Measurements from ENCODE around the gene LYAR.
A peak's percentile ranks its signal among the peaks of the same experiment; 100 is the strongest.
"Not testable (repeated sequence)": the region's sequence is repeated elsewhere in the genome, so short reads cannot be mapped to it uniquely, and the experiment has no call there.

The LYAR gene

GRCh38 chr4:4259484-4260100 lies 30.4 kb downstream of the LYAR start:
- no peak for DNase-seq

DNA sequence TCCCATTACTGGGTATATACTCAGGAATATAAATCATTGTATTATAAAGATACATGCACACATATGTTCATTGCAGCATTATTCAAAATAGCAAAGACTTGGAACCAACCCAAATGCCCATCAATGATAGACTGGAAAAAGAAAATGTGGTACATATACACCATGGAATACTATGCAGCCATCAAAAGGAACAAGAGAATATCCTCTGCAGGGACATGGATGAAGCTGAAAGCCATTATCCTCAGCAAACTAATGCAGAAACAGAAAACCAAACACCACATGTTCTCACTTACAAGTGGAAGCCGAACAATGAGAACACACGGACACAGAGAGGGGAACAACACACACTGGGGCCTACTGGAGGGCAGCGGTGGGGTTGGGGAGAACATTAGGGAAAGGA lies 32.2 kb downstream of the LYAR start:
- not testable (repeated sequence) for DNase-seq

DNA sequence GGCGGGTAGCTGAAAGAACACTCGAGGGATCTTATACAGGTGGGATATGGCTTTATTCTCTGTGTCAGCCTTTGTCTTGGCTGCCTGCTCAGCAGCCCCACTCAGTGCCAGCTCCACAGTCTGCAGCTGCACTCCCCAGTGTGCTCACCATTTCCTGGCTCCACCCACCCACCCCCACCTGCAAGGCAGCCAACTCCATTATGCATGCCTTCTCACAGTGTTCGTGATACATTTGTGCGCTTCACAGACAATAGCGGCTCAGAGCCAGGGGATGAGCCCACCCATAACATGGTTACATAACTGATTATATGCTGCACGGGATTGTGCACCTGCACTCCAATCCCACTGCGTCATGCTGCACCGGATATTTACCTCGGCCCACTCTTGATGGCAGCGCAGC lies 33.2 kb downstream of the LYAR start:
- DNase-seq = no peak

- no peak for DNase-seq
Measured at GRCh38 chr4:4254666-4255065, 35.3 kb downstream of the LYAR start.

DNA sequence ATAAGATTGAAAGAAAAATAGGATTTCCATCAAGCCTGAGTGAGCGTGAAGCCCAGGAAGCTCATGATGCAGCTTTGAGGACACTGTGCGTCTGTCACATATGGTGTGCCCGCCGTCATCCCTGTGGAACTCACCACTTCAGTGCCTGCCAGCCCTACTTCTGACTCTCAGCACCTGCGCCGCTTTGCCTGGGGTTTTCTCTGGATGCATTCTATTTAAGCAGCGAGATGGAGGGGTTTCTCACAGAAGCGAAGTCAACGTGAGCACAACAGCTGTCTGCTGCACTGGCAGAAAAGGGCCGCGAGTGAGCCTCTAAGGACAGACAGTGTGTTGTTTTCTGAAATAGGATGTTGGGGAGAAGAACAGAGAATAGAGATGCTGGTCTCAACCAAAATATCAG lies 35.8 kb downstream of the LYAR start:
- no peak for DNase-seq

- DNase-seq = no peak
Measured at GRCh38 chr4:4249866-4250265, 40.1 kb downstream of the LYAR start.

DNA sequence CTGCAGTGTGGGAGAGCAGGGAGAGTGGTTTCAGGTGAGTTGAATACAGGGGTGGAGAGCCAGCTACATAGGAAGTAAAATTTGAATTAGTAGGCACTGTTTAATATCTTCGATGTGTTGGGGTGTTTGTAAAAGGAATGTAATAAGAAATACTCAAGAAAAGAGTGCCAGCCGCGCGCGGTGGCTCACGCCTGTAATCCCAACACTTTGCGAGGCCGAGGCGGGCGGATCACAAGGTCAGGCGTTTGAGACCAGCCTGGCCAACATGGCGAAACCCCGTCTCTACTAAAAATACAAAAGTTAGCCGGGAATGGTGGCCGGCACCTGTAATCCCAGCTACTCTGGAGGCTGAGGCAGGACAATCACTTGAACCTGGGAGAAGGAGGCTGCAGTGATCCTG lies 40.6 kb downstream of the LYAR start:
- not testable (repeated sequence) for DNase-seq

GRCh38 chr4:4248885-4249203 lies 41.1 kb downstream of the LYAR start:
- no peak for DNase-seq

DNA sequence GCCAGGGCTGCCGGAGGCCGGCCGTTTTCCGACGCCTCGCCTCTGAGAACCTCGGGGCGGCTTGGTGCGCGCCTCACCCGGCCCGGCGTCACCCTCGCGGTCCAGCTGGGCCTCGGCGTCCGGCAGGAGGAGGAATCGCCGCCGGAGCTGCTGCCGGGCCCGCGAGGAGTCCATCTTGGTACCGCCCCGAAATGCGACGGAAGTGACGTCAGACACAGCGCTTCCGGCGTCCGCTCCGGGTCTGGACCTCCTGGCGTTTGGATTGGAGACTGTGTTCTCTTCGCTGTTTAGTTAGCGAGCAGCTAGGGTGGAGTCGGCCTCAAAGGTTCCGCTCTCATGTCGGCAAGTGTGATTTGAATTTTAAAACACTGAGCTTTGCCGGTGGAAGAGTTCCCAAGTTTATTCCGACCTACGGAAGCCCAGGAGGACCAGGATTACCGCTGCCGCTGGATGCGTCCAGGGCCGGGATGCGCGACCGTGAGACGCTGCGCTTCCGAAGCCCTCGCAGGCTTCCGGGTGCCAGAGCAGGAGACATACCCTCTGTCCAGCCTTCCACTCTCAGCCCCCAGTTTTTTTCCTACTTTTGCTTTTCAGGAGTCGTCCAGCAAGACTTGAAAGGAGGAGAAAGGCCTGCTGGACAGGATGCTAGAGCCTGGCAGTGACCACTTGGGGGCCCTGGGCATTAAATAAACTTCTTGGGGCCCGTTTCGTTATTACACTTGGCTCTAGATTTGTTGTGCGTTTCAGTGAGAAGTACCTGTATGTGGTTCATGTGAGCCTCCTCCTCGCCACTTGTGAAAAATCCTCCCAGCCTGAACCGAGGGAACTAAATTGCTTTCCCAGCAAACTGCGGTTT lies 41.7 kb downstream of the LYAR start, which contains the start of gene TMEM128:
TSS of gene TMEM128 (minus strand) at position 195 of the 856 bp plus-strand sequence. CDS start at position 174, 21 bp downstream.
- DNase-seq = peak; percentile 89

DNA sequence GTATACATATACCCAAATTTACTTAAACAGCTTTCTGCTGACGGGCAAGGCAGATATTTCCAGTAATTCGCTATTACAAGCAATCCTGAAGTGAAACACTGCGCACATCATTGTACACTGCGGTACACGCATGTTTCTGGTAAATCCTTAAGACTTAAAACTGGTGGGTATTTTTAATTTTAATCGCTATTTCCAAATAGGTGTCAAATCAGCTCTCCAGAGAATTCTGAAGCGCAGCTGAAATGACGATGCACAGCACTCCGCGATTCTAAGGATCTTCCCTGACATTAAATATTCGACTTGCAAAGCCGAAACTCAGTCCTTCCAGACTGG lies 42.3 kb downstream of the LYAR start:
- DNase-seq = no peak

GRCh38 chr4:4245172-4245571 lies 44.8 kb downstream of the LYAR start:
- no peak for DNase-seq

DNA sequence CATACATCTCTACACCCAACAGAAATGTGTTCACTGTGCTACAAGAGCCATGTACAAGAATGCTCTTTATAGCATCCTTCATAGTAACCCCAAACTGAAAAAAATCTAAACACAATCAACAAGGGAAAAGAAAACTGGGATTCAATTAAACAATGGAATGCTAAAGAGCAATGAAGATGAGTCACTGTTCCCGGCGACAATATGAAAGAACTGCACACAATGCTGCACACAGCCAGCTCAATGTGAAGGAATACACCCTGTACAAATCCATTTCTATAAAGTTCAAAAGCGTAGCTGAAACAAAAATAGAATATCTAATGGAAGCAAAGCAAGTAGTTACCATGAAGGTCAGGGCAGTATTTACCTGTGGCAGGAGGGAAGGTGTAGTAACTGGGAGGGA lies 50.4 kb downstream of the LYAR start:
- not testable (repeated sequence) for DNase-seq

DNA sequence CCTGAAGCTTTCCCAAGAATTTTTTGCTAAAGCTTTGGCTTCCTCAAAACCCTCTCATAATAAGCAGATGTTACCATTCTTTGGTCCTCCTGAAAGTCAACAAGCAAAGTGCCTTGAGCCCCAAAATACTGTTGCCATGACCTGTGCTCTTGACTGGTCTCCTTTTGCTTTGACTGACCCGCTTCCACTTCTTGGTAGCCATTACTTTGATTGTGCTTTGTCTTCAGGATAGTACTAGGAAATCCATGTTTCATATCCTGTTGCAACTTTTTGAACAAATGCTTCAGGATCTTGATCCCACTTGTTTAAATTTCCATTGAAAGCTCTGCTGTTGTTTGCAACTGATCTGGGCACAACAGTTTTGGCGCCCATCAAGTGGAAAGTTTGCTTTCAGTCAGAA lies 56.3 kb downstream of the LYAR start:
- DNase-seq = no peak

GRCh38 chr4:4228356-4228668 lies 61.6 kb downstream of the LYAR start:
- DNase-seq = no peak

DNA sequence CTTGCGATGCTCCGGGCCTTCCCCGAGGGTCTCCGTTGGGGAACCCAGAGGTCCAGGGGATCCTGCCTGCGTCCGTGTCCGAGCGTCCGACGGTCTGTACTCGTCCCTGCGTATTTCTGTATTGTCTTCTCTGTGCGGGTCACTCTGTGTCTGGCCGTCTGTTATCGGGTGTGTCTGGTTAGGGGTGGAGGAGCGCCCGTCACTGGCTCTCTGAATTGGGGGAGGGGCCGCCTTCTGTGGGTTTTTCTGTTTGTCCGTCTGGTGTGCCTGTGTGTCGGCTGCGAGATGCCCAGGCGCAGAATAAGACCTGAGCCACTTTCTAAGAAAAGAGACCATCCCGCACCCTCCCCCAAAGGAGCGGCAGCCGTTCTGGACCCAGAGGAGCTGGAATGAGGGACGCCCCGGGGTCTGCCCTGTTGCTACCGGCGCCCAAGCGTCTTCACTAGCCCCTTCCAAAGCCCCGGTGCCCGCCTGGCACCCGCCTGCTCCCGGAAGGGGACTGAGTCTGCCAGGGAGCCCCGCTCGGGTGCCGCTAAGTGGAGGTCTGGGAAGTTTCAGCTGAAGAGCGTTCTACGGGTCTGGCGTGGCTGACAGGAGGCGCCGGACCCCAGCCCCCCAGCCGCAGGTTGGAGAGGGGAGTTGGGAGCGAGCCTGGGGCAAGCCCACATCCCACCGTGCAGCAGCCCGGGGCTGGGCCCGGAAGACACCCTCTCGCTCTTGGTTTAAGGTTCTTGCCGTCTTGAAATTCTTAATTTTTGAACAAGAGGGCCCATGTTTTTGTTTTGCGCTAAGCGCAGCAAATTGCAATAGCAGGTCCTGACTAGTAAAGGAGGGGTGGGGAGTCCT lies 62.2 kb downstream of the LYAR start:
- DNase-seq = no peak

GRCh38 chr4:4226606-4227438 lies 63.1 kb downstream of the LYAR start, which contains the start of gene OTOP1:
Gene OTOP1 (minus strand): TSS chr4:4226929. CDS start chr4:4226864, 65 bp downstream.
- no peak for DNase-seq

- DNase-seq = no peak
Measured at GRCh38 chr4:4225915-4226605, 63.9 kb downstream of the LYAR start.
